Measurements from ENCODE around the gene STRAP.

GRCh38 chr12:15897433-15897832 lies 15.2 kb downstream of the STRAP start:
- TF ChIP-seq PRDM10 (CRISPR knock-in tag; IDR thresholded peaks at IDR 0.05; ENCODE audit: low read depth) (no peak), BRCA1 (CRISPR knock-in tag; IDR thresholded peaks at IDR 0.05) (no peak), ZNF788 (CRISPR knock-in tag; IDR thresholded peaks at IDR 0.05; ENCODE audit: borderline replicate concordance) (no peak), RNF2 (conservative IDR thresholded peaks at IDR 0.05; ENCODE audit: low read depth) (no peak)

Data from HepG2 (cell line).